ENCODE results near the gene KRTAP4-7.
"Not testable (repeated sequence)": the region's sequence is repeated elsewhere in the genome, so short reads cannot be mapped to it uniquely, and the experiment has no call there.

KRTAP4-7 gene

DNA sequence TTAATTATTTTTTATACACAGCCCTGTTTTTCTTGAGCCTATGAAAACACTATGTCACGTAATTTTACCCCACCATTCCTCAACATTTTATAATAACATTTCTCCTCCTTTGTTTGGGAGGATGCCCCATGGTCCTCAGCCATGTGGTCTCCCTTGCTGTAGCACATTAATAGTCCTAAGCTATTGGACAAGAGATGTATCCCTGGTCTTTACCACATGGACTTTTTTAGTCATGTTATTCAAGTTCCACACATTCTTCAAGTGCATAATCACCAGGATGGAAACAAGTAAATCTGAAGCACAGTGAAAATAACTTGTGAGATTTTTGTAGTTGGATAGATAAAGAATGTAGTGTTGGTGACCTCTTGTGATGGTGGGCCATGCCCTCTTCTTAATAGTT is 22.0 kb upstream of the KRTAP4-7 start:
- no peaks in the 10 kb centered on the region for H4K20me1 ChIP-seq (ENCODE audit: insufficient read depth, low read length)
- no peak overlapping the region for H3K9ac ChIP-seq (ENCODE audit: low read length)
- H3K79me2 ChIP-seq (ENCODE audit: low read length): no peaks in the 10 kb centered on the region
- no peaks in the 10 kb centered on the region for H3K4me1 ChIP-seq (ENCODE audit: low read length)
- H3K4me2 ChIP-seq (ENCODE audit: low read depth, low read length): no peak overlapping the region
- H3K9me2 ChIP-seq (replicated peaks; ENCODE audit: insufficient read depth, low read length): no peaks in the 10 kb centered on the region
- no peaks in the 10 kb centered on the region for H3K9me3 ChIP-seq (replicated peaks; ENCODE audit: insufficient read depth, low read length)
- no peak for DNase-seq
- no peak overlapping the region for H3K4me3 ChIP-seq (ENCODE audit: low read length)
- no peak overlapping the region for H2AFZ ChIP-seq (ENCODE audit: low read length)
- no peaks in the 10 kb centered on the region for H3K36me3 ChIP-seq (replicated peaks; ENCODE audit: insufficient read depth, low read length)
- no peaks in the 10 kb centered on the region for H3K27me3 ChIP-seq (replicated peaks; ENCODE audit: insufficient read depth, low read length)
- H3K27ac ChIP-seq (ENCODE audit: low read length): no peak overlapping the region
- no peaks in the 10 kb centered on the region for H3F3A ChIP-seq (ENCODE audit: insufficient read depth, low read length)
- TF ChIP-seq EZH2 (optimal IDR thresholded peaks at IDR 0.05; ENCODE audit: low read depth, low read length) (no peak), EZH2phosphoT487 (IDR thresholded peaks at IDR 0.05; ENCODE audit: low read length) (no peak)
- TF ChIP-seq, protein P1, sequence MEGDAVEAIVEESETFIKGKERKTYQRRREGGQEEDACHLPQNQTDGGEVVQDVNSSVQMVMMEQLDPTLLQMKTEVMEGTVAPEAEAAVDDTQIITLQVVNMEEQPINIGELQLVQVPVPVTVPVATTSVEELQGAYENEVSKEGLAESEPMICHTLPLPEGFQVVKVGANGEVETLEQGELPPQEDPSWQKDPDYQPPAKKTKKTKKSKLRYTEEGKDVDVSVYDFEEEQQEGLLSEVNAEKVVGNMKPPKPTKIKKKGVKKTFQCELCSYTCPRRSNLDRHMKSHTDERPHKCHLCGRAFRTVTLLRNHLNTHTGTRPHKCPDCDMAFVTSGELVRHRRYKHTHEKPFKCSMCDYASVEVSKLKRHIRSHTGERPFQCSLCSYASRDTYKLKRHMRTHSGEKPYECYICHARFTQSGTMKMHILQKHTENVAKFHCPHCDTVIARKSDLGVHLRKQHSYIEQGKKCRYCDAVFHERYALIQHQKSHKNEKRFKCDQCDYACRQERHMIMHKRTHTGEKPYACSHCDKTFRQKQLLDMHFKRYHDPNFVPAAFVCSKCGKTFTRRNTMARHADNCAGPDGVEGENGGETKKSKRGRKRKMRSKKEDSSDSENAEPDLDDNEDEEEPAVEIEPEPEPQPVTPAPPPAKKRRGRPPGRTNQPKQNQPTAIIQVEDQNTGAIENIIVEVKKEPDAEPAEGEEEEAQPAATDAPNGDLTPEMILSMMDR (IDR thresholded peaks at IDR 0.05; ENCODE audit: low read length): no peak

- Histone ChIP-seq H3K9me3 (replicated peaks; ENCODE audit: insufficient read depth, low read length) (no peaks in the 10 kb centered on the region), H4K20me1 (ENCODE audit: insufficient read depth, low read length) (no peaks in the 10 kb centered on the region), H3F3A (ENCODE audit: insufficient read depth, low read length) (no peaks in the 10 kb centered on the region), H3K4me1 (ENCODE audit: low read length) (no peaks in the 10 kb centered on the region), H3K36me3 (replicated peaks; ENCODE audit: insufficient read depth, low read length) (no peaks in the 10 kb centered on the region), H3K27ac (ENCODE audit: low read length) (no peak overlapping the region), H2AFZ (ENCODE audit: low read length) (no peak overlapping the region), H3K4me2 (ENCODE audit: low read depth, low read length) (no peak overlapping the region), H3K27me3 (replicated peaks; ENCODE audit: insufficient read depth, low read length) (no peaks in the 10 kb centered on the region), H3K9me2 (replicated peaks; ENCODE audit: insufficient read depth, low read length) (no peaks in the 10 kb centered on the region), H3K4me3 (ENCODE audit: low read length) (no peak overlapping the region), H3K9ac (ENCODE audit: low read length) (no peak overlapping the region), H3K79me2 (ENCODE audit: low read length) (no peaks in the 10 kb centered on the region)
- no peak for TF ChIP-seq EZH2phosphoT487 (IDR thresholded peaks at IDR 0.05; ENCODE audit: low read length)
- TF ChIP-seq, protein P1 (IDR thresholded peaks at IDR 0.05; ENCODE audit: low read length): no peak
- TF ChIP-seq EZH2 (optimal IDR thresholded peaks at IDR 0.05; ENCODE audit: low read depth, low read length): no peak
- no peak for DNase-seq
Measured at GRCh38 chr17:41063449-41063848, 20.5 kb upstream of the KRTAP4-7 start.

DNA sequence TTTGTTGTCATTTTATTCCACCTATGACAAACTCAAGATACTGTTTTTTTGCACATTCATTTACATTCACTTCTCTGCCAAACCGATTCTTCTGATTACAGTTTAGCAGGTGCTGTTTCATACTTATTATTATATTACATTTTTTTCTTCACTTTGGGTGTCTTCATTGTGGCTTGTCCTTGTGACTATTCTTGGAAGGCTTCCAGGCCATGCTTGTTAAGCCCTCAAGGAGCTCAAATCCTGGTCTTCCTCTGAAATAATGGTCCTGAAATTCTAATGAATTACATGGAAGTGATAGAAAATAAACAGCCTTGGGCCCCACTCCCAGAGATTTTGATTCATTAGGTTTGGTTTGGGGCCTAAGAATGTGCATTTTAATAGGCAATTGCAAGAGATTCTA is 19.6 kb upstream of the KRTAP4-7 start:
- H3K27me3 ChIP-seq (replicated peaks; ENCODE audit: insufficient read depth, low read length): no peaks in the 10 kb centered on the region
- no peaks in the 10 kb centered on the region for H3K9me2 ChIP-seq (replicated peaks; ENCODE audit: insufficient read depth, low read length)
- H3K27ac ChIP-seq (ENCODE audit: low read length): no peak overlapping the region
- H3K36me3 ChIP-seq (replicated peaks; ENCODE audit: insufficient read depth, low read length): no peaks in the 10 kb centered on the region
- no peak overlapping the region for H3K9ac ChIP-seq (ENCODE audit: low read length)
- no peaks in the 10 kb centered on the region for H3F3A ChIP-seq (ENCODE audit: insufficient read depth, low read length)
- H3K9me3 ChIP-seq (replicated peaks; ENCODE audit: insufficient read depth, low read length): no peaks in the 10 kb centered on the region
- no peaks in the 10 kb centered on the region for H3K4me1 ChIP-seq (ENCODE audit: low read length)
- H3K79me2 ChIP-seq (ENCODE audit: low read length): no peaks in the 10 kb centered on the region
- H2AFZ ChIP-seq (ENCODE audit: low read length): no peak overlapping the region
- H3K4me2 ChIP-seq (ENCODE audit: low read depth, low read length): no peak overlapping the region
- no peak overlapping the region for H3K4me3 ChIP-seq (ENCODE audit: low read length)
- no peak for TF ChIP-seq EZH2phosphoT487 (IDR thresholded peaks at IDR 0.05; ENCODE audit: low read length)
- no peak for TF ChIP-seq EZH2 (optimal IDR thresholded peaks at IDR 0.05; ENCODE audit: low read depth, low read length)
- TF ChIP-seq, protein P1 (IDR thresholded peaks at IDR 0.05; ENCODE audit: low read length): no peak
- DNase-seq: no peak
- no peaks in the 10 kb centered on the region for H4K20me1 ChIP-seq (ENCODE audit: insufficient read depth, low read length)

- not testable (repeated sequence) for H3K27me3 ChIP-seq (replicated peaks; ENCODE audit: insufficient read depth, low read length); H3K4me3 ChIP-seq (ENCODE audit: low read length); DNase-seq; H2AFZ ChIP-seq (ENCODE audit: low read length); H3K9me3 ChIP-seq (replicated peaks; ENCODE audit: insufficient read depth, low read length); H3K79me2 ChIP-seq (ENCODE audit: low read length); H4K20me1 ChIP-seq (ENCODE audit: insufficient read depth, low read length); H3K4me1 ChIP-seq (ENCODE audit: low read length); H3K27ac ChIP-seq (ENCODE audit: low read length); H3K9ac ChIP-seq (ENCODE audit: low read length); H3F3A ChIP-seq (ENCODE audit: insufficient read depth, low read length); H3K36me3 ChIP-seq (replicated peaks; ENCODE audit: insufficient read depth, low read length); H3K9me2 ChIP-seq (replicated peaks; ENCODE audit: insufficient read depth, low read length); H3K4me2 ChIP-seq (ENCODE audit: low read depth, low read length)
Measured at GRCh38 chr17:41065016-41065689, 18.8 kb upstream of the KRTAP4-7 start.
